B cell (primary cell): ENCODE data around the gene TGFBR2. TPM values are rescaled to one million over a fixed set of nuclear protein-coding genes. Genes with fewer than 3 reads are reported as not detected.
A peak's percentile ranks its signal among the peaks of the same experiment; 100 is the strongest.

Experiments
- ATAC-seq: fragments of 200-7000 bp; cut with Tn5 transposase; one replicate; pipeline ENCODE4 v1.10.0; 2021; ENCODE audit warnings: low read depth, mild to moderate bottlenecking, moderate number of reproducible peaks, moderate library complexity
- CTCF ChIA-PET: fragments of 350-600 bp; sonication (Branson Sonifier 250); formaldehyde crosslinking; loops from one replicate; lab custom pipeline; 2021; ENCODE audit warnings: antibody characterized with exemption, inconsistent platforms; lab: Charles Lee
- POLR2A ChIA-PET: fragments of 350-600 bp; sonication (Branson Sonifier 250); formaldehyde crosslinking; loops from one replicate; lab custom pipeline; 2021; ENCODE audit warnings: antibody characterized with exemption; lab: Charles Lee
- DNase-seq: peaks from one replicate; pipeline ENCODE4 v3.0.0; 2013
- H2AFZ ChIP-seq: 2 replicates; pipeline ENCODE4 v1.6.1; 2012; ENCODE audit warnings: mild to moderate bottlenecking, low read depth, low read length; ENCODE audit not compliant: insufficient read depth, poor library complexity, severe bottlenecking
- H3K27ac ChIP-seq, 2 donors: 1 replicate in 1 of 2; 2 replicates in 1 of 2; pipeline ENCODE4 v1.5.1; 2012 to 2013; ENCODE audit warnings: low read length in 2 of 2, mild to moderate bottlenecking in 2 of 2, moderate library complexity in 1 of 2
- H3K27me3 ChIP-seq, 4 experiments: fragments of 200-600 bp in 1 of 4; sonication (generic) in 1 of 4; replicated peaks in 1 of 4; 1 replicate in 2 of 4; 2 replicates in 2 of 4; pipeline versions ENCODE4 v1.6.1 to v1.7.0; 2013 to 2016; ENCODE audit warnings: low read length in 3 of 4, mild to moderate bottlenecking in 2 of 4, mixed read lengths in 1 of 4, moderate library complexity in 1 of 4; ENCODE audit not compliant: insufficient read depth in 4 of 4, control insufficient read depth in 3 of 4; ENCODE audit errors: control extremely low read depth in 1 of 4
- H3K36me3 ChIP-seq, 2 experiments: replicated peaks in 1 of 2; 1 replicate in 1 of 2; 2 replicates in 1 of 2; pipeline versions ENCODE4 v1.6.1 to v1.7.1; 2013; ENCODE audit warnings: low read length in 1 of 2; ENCODE audit not compliant: insufficient read depth in 2 of 2, control insufficient read depth in 1 of 2; ENCODE audit errors: control extremely low read depth in 1 of 2, extremely low read depth in 1 of 2
- H3K4me1 ChIP-seq, 2 donors: fragments of 200-600 bp in 1 of 2; sonication (generic) in 1 of 2; 1 replicate in 1 of 2; 2 replicates in 1 of 2; pipeline versions ENCODE4 v1.5.1 to v1.6.1; 2013 to 2017; ENCODE audit warnings: low read length in 2 of 2; ENCODE audit not compliant: control insufficient read depth in 2 of 2, insufficient read depth in 2 of 2
- H3K4me2 ChIP-seq: replicated peaks from 2 replicates; pipeline ENCODE3; 2012; ENCODE audit warnings: mild to moderate bottlenecking, low read depth, low read length; ENCODE audit not compliant: poor library complexity, severe bottlenecking
- H3K4me3 ChIP-seq, 5 experiments: fragments of 200-600 bp in 1 of 5; sonication (generic) in 1 of 5; 1 replicate in 3 of 5; 2 replicates in 2 of 5; pipeline versions ENCODE4 v1.5.1 to v1.7.0; 2011 to 2016; ENCODE audit warnings: low read length in 4 of 5, mild to moderate bottlenecking in 4 of 5, low read depth in 2 of 5, control low read depth in 1 of 5, moderate library complexity in 1 of 5; ENCODE audit not compliant: insufficient read depth in 1 of 5; ENCODE audit errors: control extremely low read depth in 1 of 5, extremely low read depth in 1 of 5
- H3K79me2 ChIP-seq: fragments of 200-600 bp; sonication (generic); one replicate; pipeline ENCODE4 v1.6.0; 2016; ENCODE audit warnings: low read length; ENCODE audit not compliant: control insufficient read depth, insufficient read depth
- H3K9ac ChIP-seq: fragments of 200-600 bp; sonication (generic); 2 replicates; pipeline ENCODE4 v1.6.1; 2017; ENCODE audit warnings: mild to moderate bottlenecking, low read length, moderate library complexity
- H3K9me3 ChIP-seq, 3 donors: one replicate each; pipeline versions ENCODE4 v1.6.1 to v1.7.1; 2013; ENCODE audit warnings: low read length in 2 of 3; ENCODE audit not compliant: control insufficient read depth in 2 of 3, insufficient read depth in 1 of 3; ENCODE audit errors: control extremely low read depth in 1 of 3
- H4K20me1 ChIP-seq: 2 replicates; pipeline ENCODE4 v1.6.0; 2012; ENCODE audit warnings: mild to moderate bottlenecking, low read length; ENCODE audit not compliant: insufficient read depth, control insufficient read depth, poor library complexity, severe bottlenecking
- H3K27ac Mint-ChIP-seq: one replicate; pipeline ENCODE4 v1.8.0; 2021; ENCODE audit warnings: mixed read lengths
- H3K27me3 Mint-ChIP-seq: one replicate; pipeline ENCODE4 v1.8.0; 2021; ENCODE audit warnings: mixed read lengths
- H3K4me1 Mint-ChIP-seq: one replicate; pipeline ENCODE4 v1.8.0; 2021; ENCODE audit warnings: mixed read lengths
- H3K4me3 Mint-ChIP-seq: one replicate; pipeline ENCODE4 v1.8.0; 2021; ENCODE audit warnings: mixed read lengths
- H3K9me3 Mint-ChIP-seq: one replicate; pipeline ENCODE4 v1.8.0; 2022; ENCODE audit warnings: mixed read lengths; ENCODE audit not compliant: insufficient read depth
- EZH2 ChIP-seq: IDR thresholded peaks from 2 replicates; pipeline ENCODE4 v1.6.1; 2012; ENCODE audit warnings: borderline replicate concordance, low read depth, mild to moderate bottlenecking, moderate library complexity, low read length; ENCODE audit not compliant: insufficient read depth, poor library complexity, severe bottlenecking
- WGBS: methylation state at CpG from one replicate; pipeline ENCODE4 v1.1.5; 2013; ENCODE audit warnings: missing lambda C conversion rate; ENCODE audit not compliant: insufficient coverage; 5-methylcytosine and 5-hydroxymethylcytosine counted together
- intact Hi-C: fragments of 100-400 bp; cut with micrococcal nuclease; formaldehyde crosslinking; loops from one replicate; pipeline ENCODE4 v1.10.0; 2022
- polyA plus RNA-seq: library from polyadenylated mRNA; depleted of rRNA; stranded (reverse); fragments of >200 nt; gene quantifications from 2 replicates; pipeline ENCODE4 v1.2.3, GENCODE V29; 2012
- total RNA-seq, 2 donors: library from RNA; stranded (reverse); fragments of 120-200 nt in 1 of 2; gene quantifications; 1 replicate in 1 of 2; 2 replicates in 1 of 2; pipeline versions ENCODE4 v1.2.3 to v1.2.4, GENCODE V29; 2013 to 2022
- TF ChIP-seq, protein P1 (sequence below): fragments of 200-600 bp; IDR thresholded peaks from one replicate; pipeline ENCODE4 v1.8.0; 2022; ENCODE audit warnings: antibody characterized with exemption, mild to moderate bottlenecking

The TGFBR2 gene
- total and polyA plus RNA-seq, 2 donors (not counting 1 experiment from before 2014, with no cell fraction given) = 68.7 to 189 TPM

DNA sequence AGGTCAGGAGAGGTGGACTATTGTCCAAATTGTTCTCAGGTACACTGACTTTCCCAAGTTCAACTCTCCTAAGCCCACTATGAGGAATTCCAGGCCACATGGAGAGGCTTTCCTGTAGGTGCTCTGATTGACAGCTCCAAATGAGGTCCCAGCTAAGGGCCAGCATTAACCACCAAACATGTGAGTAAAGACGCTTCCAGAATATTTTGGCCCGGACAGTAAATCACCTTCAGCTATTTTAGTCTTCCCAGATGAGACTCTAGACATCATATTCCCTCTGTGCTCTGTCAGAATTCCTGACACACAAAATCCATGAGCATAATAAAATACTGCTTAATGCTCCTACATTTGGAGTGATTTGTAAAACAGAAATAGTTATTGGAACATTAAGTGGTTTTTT is 135.5 kb downstream of the TGFBR2 start:
- no peaks in the 10 kb centered on the region for H3K79me2 ChIP-seq
- Mint-ChIP-seq H3K4me3 (no peak overlapping the region), H3K9me3 (no peaks in the 10 kb centered on the region), H3K4me1 (peaks cover 6% of the 10 kb centered on the region), H3K27me3 (peaks cover 5% of the 10 kb centered on the region), H3K27ac (no peak overlapping the region)
- H3K27ac ChIP-seq = no peak overlapping the region
- H3K9me3 ChIP-seq = no peaks in the 10 kb centered on the region
- no peak overlapping the region for H2AFZ ChIP-seq
- no peak for ATAC-seq
- H3K4me1 ChIP-seq = peaks cover 0 to 7% of the 10 kb centered on the region in 2 donors
- H3K4me3 ChIP-seq = no peak overlapping the region
- WGBS = 100% methylated on average over 2 of the region's 2 CpGs
- no peak overlapping the region for H3K9ac ChIP-seq
- no peaks in the 10 kb centered on the region for H3K36me3 ChIP-seq
- no peaks in the 10 kb centered on the region for H3K27me3 ChIP-seq
- H3K4me2 ChIP-seq = no peak overlapping the region
- H4K20me1 ChIP-seq = no peaks in the 10 kb centered on the region
- intact Hi-C loops = no loop called here
- TF ChIP-seq EZH2 = no peak
- TF ChIP-seq, protein P1, sequence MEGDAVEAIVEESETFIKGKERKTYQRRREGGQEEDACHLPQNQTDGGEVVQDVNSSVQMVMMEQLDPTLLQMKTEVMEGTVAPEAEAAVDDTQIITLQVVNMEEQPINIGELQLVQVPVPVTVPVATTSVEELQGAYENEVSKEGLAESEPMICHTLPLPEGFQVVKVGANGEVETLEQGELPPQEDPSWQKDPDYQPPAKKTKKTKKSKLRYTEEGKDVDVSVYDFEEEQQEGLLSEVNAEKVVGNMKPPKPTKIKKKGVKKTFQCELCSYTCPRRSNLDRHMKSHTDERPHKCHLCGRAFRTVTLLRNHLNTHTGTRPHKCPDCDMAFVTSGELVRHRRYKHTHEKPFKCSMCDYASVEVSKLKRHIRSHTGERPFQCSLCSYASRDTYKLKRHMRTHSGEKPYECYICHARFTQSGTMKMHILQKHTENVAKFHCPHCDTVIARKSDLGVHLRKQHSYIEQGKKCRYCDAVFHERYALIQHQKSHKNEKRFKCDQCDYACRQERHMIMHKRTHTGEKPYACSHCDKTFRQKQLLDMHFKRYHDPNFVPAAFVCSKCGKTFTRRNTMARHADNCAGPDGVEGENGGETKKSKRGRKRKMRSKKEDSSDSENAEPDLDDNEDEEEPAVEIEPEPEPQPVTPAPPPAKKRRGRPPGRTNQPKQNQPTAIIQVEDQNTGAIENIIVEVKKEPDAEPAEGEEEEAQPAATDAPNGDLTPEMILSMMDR = no peak
- no peak for DNase-seq
- ChIA-PET CTCF (no interaction called here), POLR2A (no interaction called here)

DNA sequence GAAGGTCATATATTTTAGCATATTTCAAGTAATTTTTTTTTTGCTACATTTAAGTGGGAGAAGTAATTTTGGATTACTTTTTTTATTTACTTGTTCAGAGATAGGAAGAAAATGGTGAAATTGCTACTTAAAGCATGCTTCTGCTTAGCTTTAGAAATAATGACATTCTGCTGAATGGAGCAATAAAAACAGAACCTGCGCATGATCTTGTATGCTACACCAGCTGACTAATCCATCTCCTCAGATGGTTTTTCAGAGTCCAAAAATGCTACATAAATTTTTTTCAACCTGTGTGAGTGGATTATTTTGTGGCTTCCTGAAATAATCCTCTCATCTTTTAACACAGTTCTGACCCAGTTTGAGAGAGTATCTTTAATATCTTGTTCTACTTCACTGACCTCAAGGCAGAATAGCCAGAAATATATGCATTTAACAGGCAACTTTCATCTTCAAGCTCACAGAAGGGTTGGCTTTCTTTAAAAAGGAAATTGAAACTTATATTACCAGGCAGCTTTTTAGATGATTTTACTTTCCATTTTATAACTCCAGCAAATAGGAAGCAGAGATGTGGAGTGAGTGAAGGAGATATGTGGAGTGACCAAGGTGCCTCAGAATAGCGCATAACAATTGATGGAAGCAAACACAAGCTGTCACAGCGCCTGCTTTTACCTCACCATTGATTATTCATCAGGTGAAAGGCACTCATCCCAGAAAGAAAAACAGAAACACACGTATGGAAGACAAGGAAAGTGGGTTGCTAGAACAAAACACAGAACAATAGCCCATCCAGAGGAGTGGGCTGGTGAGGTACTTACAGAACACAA is 136.6 kb downstream of the TGFBR2 start:
- H3K79me2 ChIP-seq = no peaks in the 10 kb centered on the region
- no peak overlapping the region for H3K9ac ChIP-seq
- POLR2A ChIA-PET = no interaction called here
- no peaks in the 10 kb centered on the region for H3K9me3 ChIP-seq
- H3K4me3 ChIP-seq = no peak overlapping the region
- intact Hi-C loops = no loop called here
- Mint-ChIP-seq H3K9me3 (no peaks in the 10 kb centered on the region), H3K4me1 (peaks cover 6% of the 10 kb centered on the region), H3K27me3 (peaks cover 5% of the 10 kb centered on the region), H3K27ac (no peak overlapping the region), H3K4me3 (no peak overlapping the region)
- H2AFZ ChIP-seq = peak overlapping the region; percentile 63
- CTCF ChIA-PET = interaction anchor here (0.6 to 1.2 kb wide), 2 partner anchors 25 to 630 kb away, joined by 3 to 5 read pairs; no protein-coding TSS in a partner anchor
- ATAC-seq (no peak), DNase-seq (no peak)
- no peaks in the 10 kb centered on the region for H3K27me3 ChIP-seq
- H3K4me1 ChIP-seq = peaks cover 0 to 7% of the 10 kb centered on the region in 2 donors
- H3K36me3 ChIP-seq = no peaks in the 10 kb centered on the region
- WGBS = 100% methylated on average over 1 of the region's 4 CpGs
- peak overlapping the region; percentile 34 for H3K4me2 ChIP-seq
- TF ChIP-seq, protein P1 = no peak
- no peak for TF ChIP-seq EZH2
- H3K27ac ChIP-seq = no peak overlapping the region
- no peaks in the 10 kb centered on the region for H4K20me1 ChIP-seq
